Panc1 (cell line): ENCODE results near the gene GPR176. TPM values are rescaled to one million over a fixed set of nuclear protein-coding genes. Genes with fewer than 3 reads are reported as not detected.

ENCODE experiments used
- ATAC-seq: fragments of 200-7000 bp; cut with Tn5 transposase; 2 replicates; pipeline ENCODE4 v1.9.1; 2020; ENCODE audit warnings: mild to moderate bottlenecking, moderate library complexity
- BruUV-seq: library from RNA; stranded (reverse); fragments of 400-500 nt; replicated peaks from 2 replicates; lab custom pipeline; 2021; lab: Mats Ljungman, UMichigan
- CTCF ChIA-PET: fragments of 300-600 bp; sonication (Branson Sonifier 250); formaldehyde crosslinking; loops from one replicate; lab custom pipeline; 2022; ENCODE audit warnings: antibody characterized with exemption; lab: Charles Lee
- POLR2A ChIA-PET: fragments of 300-600 bp; sonication (Branson Sonifier 250); formaldehyde crosslinking; loops from one replicate; lab custom pipeline; 2022; ENCODE audit warnings: antibody characterized with exemption; lab: Charles Lee
- DNase-seq: peaks from one replicate; pipeline ENCODE4 v3.0.0-alpha.2; 2010; ENCODE audit warnings: low read depth, low spot score
- H3K27ac ChIP-seq: 2 replicates; pipeline ENCODE4 v1.5.1; 2011; ENCODE audit warnings: mild to moderate bottlenecking, low read length, inconsistent platforms
- H3K27me3 ChIP-seq: fragments of 200-500 bp; sonication (Bioruptor generic); 2 replicates; pipeline ENCODE4 v1.6.0; 2014; ENCODE audit warnings: low read length, inconsistent platforms; ENCODE audit not compliant: control insufficient read depth, insufficient read depth
- H3K36me3 ChIP-seq: fragments of 200-500 bp; sonication (Bioruptor generic); 2 replicates; pipeline ENCODE4 v1.5.1; 2014; ENCODE audit warnings: inconsistent platforms, mild to moderate bottlenecking, low read length, moderate library complexity; ENCODE audit not compliant: control insufficient read depth, insufficient read depth
- H3K4me1 ChIP-seq: 2 replicates; pipeline ENCODE4 v1.5.1; 2011; ENCODE audit warnings: inconsistent platforms, mild to moderate bottlenecking, low read length, moderate library complexity; ENCODE audit not compliant: control insufficient read depth, insufficient read depth
- H3K4me3 ChIP-seq, 2 experiments: 2 replicates each; pipeline ENCODE4 v1.5.1; 2011 to 2012; ENCODE audit warnings: low read depth in 2 of 2, low read length in 2 of 2, mild to moderate bottlenecking in 2 of 2, inconsistent platforms in 1 of 2, moderate library complexity in 1 of 2
- H3K9me3 ChIP-seq: fragments of 200-500 bp; sonication (Bioruptor generic); 2 replicates; pipeline ENCODE4 v1.5.1; 2014; ENCODE audit warnings: low read depth, mild to moderate bottlenecking, inconsistent platforms, low read length, moderate library complexity; ENCODE audit not compliant: control insufficient read depth, insufficient read depth
- POLR2AphosphoS5 ChIP-seq: IDR thresholded peaks from 2 replicates; pipeline ENCODE4 v1.6.1; 2012; ENCODE audit warnings: mild to moderate bottlenecking, low read depth, low read length, moderate library complexity
- SIN3A ChIP-seq: IDR thresholded peaks from 2 replicates; pipeline ENCODE4 v1.6.1; 2012; ENCODE audit warnings: low read depth, mild to moderate bottlenecking, low read length, moderate library complexity, borderline replicate concordance; ENCODE audit not compliant: insufficient read depth
- TCF7L2 ChIP-seq: IDR thresholded peaks from 2 replicates; pipeline ENCODE4 v1.6.1; 2011; ENCODE audit warnings: mild to moderate bottlenecking, low read depth, low read length, inconsistent platforms
- in situ Hi-C: cut with HindIII; loops from 2 replicates; pipeline ENCODE4 v1.10.0; 2016; ENCODE audit warnings: low sequenced_read_pairs, low pct_unique_long_range_greater_than_20kb
- intact Hi-C: fragments of 100-400 bp; cut with micrococcal nuclease; formaldehyde crosslinking; loops from one replicate; pipeline ENCODE4 v1.10.0; 2022; ENCODE audit not compliant: unreplicated experiment
- total RNA-seq: library from RNA; stranded (reverse); gene quantifications from one replicate; pipeline ENCODE4 v1.2.1, GENCODE V29; 2021; ENCODE audit not compliant: unreplicated experiment
- TF ChIP-seq, protein P1 (sequence below), 2 experiments: IDR thresholded peaks; 2 replicates each; pipeline ENCODE4 v1.6.1; 2011 to 2012; ENCODE audit warnings: low read depth in 2 of 2, control low read depth in 1 of 2, low read length in 1 of 2, mild to moderate bottlenecking in 1 of 2, moderate library complexity in 1 of 2; ENCODE audit not compliant: insufficient read depth in 1 of 2
- TF ChIP-seq, protein P2 (sequence below): fragments of 450-650 bp; IDR thresholded peaks from 2 replicates; pipeline ENCODE4 v1.5.1; 2017; ENCODE audit warnings: mild to moderate bottlenecking

The GPR176 gene
- total RNA-seq, 1 experiment from 2014 or later: 12.7 TPM

DNA sequence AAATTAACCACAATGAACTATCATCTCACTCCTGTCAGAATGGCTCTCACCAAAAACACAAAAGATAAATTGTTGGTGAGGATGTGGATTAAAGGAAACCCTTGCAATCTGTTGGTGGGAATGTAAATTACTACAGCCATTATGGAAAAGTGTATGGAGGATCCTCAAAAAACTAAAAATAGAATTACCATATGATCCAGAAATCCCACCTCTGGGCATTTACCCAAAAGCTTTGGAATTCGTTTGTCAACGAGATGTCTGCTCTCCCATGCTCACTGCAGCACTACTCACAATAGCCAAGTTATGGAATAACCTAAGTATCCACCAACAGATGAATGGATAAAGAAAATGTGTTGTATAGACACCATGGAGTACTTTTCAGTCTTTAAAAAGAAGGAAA is 159.1 kb downstream of the GPR176 start:
- DNase-seq: no peak
- intact Hi-C loops: no loop called here
- Histone ChIP-seq H3K27ac (no peak overlapping the region), H3K9me3 (no peaks in the 10 kb centered on the region), H3K36me3 (no peaks in the 10 kb centered on the region), H3K4me3 (no peak overlapping the region), H3K4me1 (no peaks in the 10 kb centered on the region), H3K27me3 (no peaks in the 10 kb centered on the region)
- ATAC-seq: no peak
- no TSS peak for BruUV-seq
- in situ Hi-C loops: no loop called here
- TF ChIP-seq SIN3A (no peak), TCF7L2 (no peak), POLR2AphosphoS5 (no peak)
- TF ChIP-seq, protein P1, sequence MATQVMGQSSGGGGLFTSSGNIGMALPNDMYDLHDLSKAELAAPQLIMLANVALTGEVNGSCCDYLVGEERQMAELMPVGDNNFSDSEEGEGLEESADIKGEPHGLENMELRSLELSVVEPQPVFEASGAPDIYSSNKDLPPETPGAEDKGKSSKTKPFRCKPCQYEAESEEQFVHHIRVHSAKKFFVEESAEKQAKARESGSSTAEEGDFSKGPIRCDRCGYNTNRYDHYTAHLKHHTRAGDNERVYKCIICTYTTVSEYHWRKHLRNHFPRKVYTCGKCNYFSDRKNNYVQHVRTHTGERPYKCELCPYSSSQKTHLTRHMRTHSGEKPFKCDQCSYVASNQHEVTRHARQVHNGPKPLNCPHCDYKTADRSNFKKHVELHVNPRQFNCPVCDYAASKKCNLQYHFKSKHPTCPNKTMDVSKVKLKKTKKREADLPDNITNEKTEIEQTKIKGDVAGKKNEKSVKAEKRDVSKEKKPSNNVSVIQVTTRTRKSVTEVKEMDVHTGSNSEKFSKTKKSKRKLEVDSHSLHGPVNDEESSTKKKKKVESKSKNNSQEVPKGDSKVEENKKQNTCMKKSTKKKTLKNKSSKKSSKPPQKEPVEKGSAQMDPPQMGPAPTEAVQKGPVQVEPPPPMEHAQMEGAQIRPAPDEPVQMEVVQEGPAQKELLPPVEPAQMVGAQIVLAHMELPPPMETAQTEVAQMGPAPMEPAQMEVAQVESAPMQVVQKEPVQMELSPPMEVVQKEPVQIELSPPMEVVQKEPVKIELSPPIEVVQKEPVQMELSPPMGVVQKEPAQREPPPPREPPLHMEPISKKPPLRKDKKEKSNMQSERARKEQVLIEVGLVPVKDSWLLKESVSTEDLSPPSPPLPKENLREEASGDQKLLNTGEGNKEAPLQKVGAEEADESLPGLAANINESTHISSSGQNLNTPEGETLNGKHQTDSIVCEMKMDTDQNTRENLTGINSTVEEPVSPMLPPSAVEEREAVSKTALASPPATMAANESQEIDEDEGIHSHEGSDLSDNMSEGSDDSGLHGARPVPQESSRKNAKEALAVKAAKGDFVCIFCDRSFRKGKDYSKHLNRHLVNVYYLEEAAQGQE (IDR thresholded peaks at IDR 0.05; ENCODE audit: insufficient read depth in 1 of 2, low read depth in 2 of 2, low read length in 1 of 2): no peak
- TF ChIP-seq, protein P2, sequence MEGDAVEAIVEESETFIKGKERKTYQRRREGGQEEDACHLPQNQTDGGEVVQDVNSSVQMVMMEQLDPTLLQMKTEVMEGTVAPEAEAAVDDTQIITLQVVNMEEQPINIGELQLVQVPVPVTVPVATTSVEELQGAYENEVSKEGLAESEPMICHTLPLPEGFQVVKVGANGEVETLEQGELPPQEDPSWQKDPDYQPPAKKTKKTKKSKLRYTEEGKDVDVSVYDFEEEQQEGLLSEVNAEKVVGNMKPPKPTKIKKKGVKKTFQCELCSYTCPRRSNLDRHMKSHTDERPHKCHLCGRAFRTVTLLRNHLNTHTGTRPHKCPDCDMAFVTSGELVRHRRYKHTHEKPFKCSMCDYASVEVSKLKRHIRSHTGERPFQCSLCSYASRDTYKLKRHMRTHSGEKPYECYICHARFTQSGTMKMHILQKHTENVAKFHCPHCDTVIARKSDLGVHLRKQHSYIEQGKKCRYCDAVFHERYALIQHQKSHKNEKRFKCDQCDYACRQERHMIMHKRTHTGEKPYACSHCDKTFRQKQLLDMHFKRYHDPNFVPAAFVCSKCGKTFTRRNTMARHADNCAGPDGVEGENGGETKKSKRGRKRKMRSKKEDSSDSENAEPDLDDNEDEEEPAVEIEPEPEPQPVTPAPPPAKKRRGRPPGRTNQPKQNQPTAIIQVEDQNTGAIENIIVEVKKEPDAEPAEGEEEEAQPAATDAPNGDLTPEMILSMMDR: no peak
- CTCF ChIA-PET: no interaction called here
- POLR2A ChIA-PET: no interaction called here

DNA sequence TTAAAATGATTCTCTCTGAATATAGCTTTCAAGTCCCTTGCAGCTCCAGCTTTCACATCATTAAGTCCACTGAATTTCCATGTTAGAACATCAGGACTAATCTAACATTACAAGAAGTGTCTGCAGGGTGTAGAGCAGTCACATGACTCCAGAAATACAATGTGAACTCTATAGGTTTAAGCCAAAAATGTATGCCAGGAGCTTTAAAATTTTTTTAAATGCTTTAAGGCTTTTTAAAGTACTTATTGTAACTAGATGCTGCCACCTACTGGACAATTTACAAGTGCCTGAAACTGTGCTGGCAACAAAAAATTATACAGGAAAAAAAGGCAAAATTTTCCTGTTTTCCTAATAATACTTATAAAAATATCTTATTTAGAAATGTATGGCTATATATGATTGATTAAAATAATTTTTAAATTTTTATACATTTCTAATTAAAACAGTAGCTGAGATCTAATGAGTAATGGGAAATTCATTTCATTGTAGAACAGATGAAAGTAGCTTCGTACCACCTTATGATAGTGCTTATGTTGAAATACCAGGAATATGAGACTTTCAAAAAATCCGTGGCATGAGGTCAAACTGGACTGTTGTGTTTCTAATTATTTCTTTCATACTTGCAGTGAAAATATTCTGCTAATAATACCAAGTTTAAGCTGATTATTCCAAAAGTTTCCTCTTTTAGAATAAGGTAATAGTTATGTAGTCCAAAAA is 163.1 kb downstream of the GPR176 start:
- Histone ChIP-seq H3K4me3 (no peak overlapping the region), H3K27me3 (no peaks in the 10 kb centered on the region), H3K4me1 (no peaks in the 10 kb centered on the region), H3K36me3 (no peaks in the 10 kb centered on the region), H3K9me3 (no peaks in the 10 kb centered on the region), H3K27ac (no peak overlapping the region)
- TF ChIP-seq TCF7L2 (no peak), SIN3A (no peak), POLR2AphosphoS5 (no peak)
- TF ChIP-seq, protein P1 (IDR thresholded peaks at IDR 0.05; ENCODE audit: insufficient read depth in 1 of 2, low read depth in 2 of 2, low read length in 1 of 2): no peak
- TF ChIP-seq, protein P2: peak; percentile 72; the same call in 1 of the 2 replicates
- no peak for ATAC-seq
- DNase-seq: peak; percentile 35
- ChIA-PET CTCF (interaction anchor here (0.7 to 2.4 kb wide), 10 partner anchors 12 to 1045 kb away, joined by 3 to 25 read pairs (median 3); partner anchors contain the start of gene EIF2AK4), POLR2A (no interaction called here)
- in situ Hi-C loops: no loop called here
- no TSS peak for BruUV-seq
- intact Hi-C loops: loop anchor here (5.0 to 10.0 kb wide), 2 partner anchors 162 to 1050 kb away; no protein-coding TSS in a partner anchor
